ENCODE measurements around the gene KRT85.

The KRT85 gene

DNA sequence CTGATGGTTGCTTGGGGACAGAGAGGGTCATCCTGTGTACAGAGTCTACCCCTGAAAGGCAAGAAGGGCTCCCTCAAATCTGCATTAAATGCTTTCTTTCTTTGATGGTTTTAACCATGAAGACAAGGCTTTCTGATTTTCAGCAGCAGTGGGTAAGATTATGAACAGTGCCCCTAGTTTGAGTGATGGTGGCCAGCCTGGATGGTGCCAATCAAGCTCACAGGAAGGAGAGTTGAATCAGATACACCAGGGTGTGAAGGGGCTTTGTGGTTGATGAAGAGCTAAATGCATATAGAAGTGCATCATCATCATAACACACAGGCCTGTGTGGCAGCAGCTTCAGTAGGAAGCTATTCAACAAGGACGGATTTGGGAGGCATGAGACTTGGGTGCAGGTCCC, 5.7 kb downstream of the KRT85 start:
- no peak overlapping the region for H3K9ac ChIP-seq (ENCODE audit: low read length)
- no peaks in the 10 kb centered on the region for H3K9me3 ChIP-seq (ENCODE audit: control insufficient read depth, low read length)
- no peaks in the 10 kb centered on the region for H3K36me3 ChIP-seq (ENCODE audit: control insufficient read depth, insufficient read depth, low read length)
- no peak overlapping the region for H3K4me3 ChIP-seq (ENCODE audit: low read length)
- peaks cover 10% of the 10 kb centered on the region for H3K4me1 ChIP-seq (ENCODE audit: control insufficient read depth, insufficient read depth, low read length)
- H3K27me3 ChIP-seq (ENCODE audit: control insufficient read depth, insufficient read depth, low read length): no peaks in the 10 kb centered on the region

DNA sequence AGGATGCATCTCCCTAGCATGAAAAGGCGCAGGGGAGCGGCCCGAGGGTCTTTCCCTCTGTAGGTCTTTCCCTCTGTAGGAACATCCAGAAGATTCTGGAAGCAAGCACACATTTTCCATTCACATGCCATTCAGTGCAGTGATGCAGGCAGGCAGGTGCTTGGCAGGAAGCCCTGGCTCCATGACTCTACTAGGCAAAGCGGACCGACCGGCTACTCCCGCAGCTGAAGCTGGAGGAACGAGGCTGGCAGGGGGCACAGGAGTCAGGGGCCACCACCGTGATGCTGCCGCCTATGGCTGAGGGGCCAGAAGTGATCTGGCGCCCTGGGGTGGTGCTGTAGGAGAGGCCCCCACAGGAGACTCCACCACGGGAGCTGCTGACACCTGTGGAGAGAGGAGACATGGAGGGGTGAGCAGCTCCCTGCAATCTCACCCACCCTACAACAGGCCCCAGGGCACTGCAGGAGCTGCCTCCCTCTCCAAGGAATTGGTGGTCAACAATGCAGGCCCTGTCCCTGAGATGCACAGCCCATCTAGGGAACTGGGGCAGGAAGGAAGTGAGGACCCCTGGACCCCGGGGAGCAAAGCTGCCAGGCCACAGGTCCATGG, 6.5 kb downstream of the KRT85 start:
- Histone ChIP-seq H3K36me3 (ENCODE audit: control insufficient read depth, insufficient read depth, low read length) (no peaks in the 10 kb centered on the region), H3K4me1 (ENCODE audit: control insufficient read depth, insufficient read depth, low read length) (peaks cover 10% of the 10 kb centered on the region), H3K9ac (ENCODE audit: low read length) (no peak overlapping the region), H3K9me3 (ENCODE audit: control insufficient read depth, low read length) (no peaks in the 10 kb centered on the region), H3K4me3 (ENCODE audit: low read length) (no peak overlapping the region), H3K27me3 (ENCODE audit: control insufficient read depth, insufficient read depth, low read length) (no peaks in the 10 kb centered on the region)

GRCh38 chr12:52360106-52360662, 7.1 kb downstream of the KRT85 start:
- H3K36me3 ChIP-seq (ENCODE audit: control insufficient read depth, insufficient read depth, low read length): no peaks in the 10 kb centered on the region
- no peak overlapping the region for H3K4me3 ChIP-seq (ENCODE audit: low read length)
- no peaks in the 10 kb centered on the region for H3K9me3 ChIP-seq (ENCODE audit: control insufficient read depth, low read length)
- H3K27me3 ChIP-seq (ENCODE audit: control insufficient read depth, insufficient read depth, low read length): no peaks in the 10 kb centered on the region
- H3K9ac ChIP-seq (ENCODE audit: low read length): no peak overlapping the region
- peaks cover 10% of the 10 kb centered on the region for H3K4me1 ChIP-seq (ENCODE audit: control insufficient read depth, insufficient read depth, low read length)

GRCh38 chr12:52359621-52360061, 7.6 kb downstream of the KRT85 start:
- Histone ChIP-seq H3K9me3 (ENCODE audit: control insufficient read depth, low read length) (no peaks in the 10 kb centered on the region), H3K27me3 (ENCODE audit: control insufficient read depth, insufficient read depth, low read length) (no peaks in the 10 kb centered on the region), H3K4me3 (ENCODE audit: low read length) (no peak overlapping the region), H3K9ac (ENCODE audit: low read length) (no peak overlapping the region), H3K36me3 (ENCODE audit: control insufficient read depth, insufficient read depth, low read length) (no peaks in the 10 kb centered on the region), H3K4me1 (ENCODE audit: control insufficient read depth, insufficient read depth, low read length) (peaks cover 10% of the 10 kb centered on the region)

- Histone ChIP-seq H3K27me3 (ENCODE audit: control insufficient read depth, insufficient read depth, low read length) (no peaks in the 10 kb centered on the region), H3K9me3 (ENCODE audit: control insufficient read depth, low read length) (no peaks in the 10 kb centered on the region), H3K36me3 (ENCODE audit: control insufficient read depth, insufficient read depth, low read length) (no peaks in the 10 kb centered on the region)
These were observed 8.5 kb downstream of the KRT85 start for GRCh38 chr12:52358575-52359350.

DNA sequence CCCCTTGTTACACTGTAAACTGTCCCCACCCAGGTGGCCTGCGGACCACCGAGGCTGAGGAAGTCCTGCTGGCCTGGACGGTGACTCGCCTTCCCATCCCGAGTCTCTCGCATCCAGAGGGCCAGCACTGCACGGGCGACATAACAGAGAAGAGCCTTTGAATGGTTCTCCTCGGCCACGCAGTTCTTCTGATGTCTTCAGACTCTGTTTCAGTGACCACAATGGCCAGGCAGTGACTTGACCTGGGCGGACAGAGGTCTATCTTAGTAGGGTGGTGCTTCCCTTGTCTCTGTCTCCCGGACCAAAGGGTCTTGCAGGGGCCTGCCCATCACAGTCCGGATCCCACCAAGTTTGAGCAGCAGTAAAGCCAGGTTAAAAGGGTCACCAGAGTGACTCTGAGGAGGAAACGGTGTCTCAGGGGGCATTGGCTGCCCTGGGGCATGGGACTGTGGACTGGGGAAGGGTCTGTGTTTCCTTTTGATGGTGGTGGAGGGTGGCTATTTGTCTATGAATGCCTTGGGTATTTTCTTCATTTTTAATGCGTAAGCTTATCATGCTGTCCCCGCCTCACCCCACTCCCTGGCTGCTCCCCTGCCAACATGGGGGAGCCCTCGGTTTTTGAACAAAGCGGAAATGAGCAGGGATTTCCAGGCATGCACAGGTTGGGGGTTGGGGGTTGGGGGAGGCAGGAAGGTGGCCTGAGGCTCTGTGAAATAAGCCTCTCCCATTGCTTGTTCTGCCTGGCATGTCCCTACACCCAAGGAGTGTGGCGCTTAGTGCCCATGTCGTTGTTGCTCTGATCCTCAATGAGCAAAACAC, 10.3 kb downstream of the KRT85 start:
- Histone ChIP-seq H3K4me1 (ENCODE audit: control insufficient read depth, insufficient read depth, low read length) (peaks cover 18% of the 10 kb centered on the region), H3K36me3 (ENCODE audit: control insufficient read depth, insufficient read depth, low read length) (no peaks in the 10 kb centered on the region), H3K4me3 (ENCODE audit: low read length) (no peak overlapping the region), H3K27me3 (ENCODE audit: control insufficient read depth, insufficient read depth, low read length) (no peaks in the 10 kb centered on the region), H3K9me3 (ENCODE audit: control insufficient read depth, low read length) (no peaks in the 10 kb centered on the region), H3K9ac (ENCODE audit: low read length) (no peak overlapping the region)

More at GRCh38 chr12:52358575-52359350, 8.5 kb downstream of the KRT85 start:
- Histone ChIP-seq H3K4me3 (ENCODE audit: low read length) (no peak overlapping the region), H3K9ac (ENCODE audit: low read length) (no peak overlapping the region), H3K4me1 (ENCODE audit: control insufficient read depth, insufficient read depth, low read length) (peaks cover 10% of the 10 kb centered on the region)

GRCh38 chr12:52356031-52356761, 11.1 kb downstream of the KRT85 start:
- no peak overlapping the region for H3K9ac ChIP-seq (ENCODE audit: low read length)
- no peak overlapping the region for H3K4me3 ChIP-seq (ENCODE audit: low read length)
- H3K9me3 ChIP-seq (ENCODE audit: control insufficient read depth, low read length): no peaks in the 10 kb centered on the region
- H3K36me3 ChIP-seq (ENCODE audit: control insufficient read depth, insufficient read depth, low read length): no peaks in the 10 kb centered on the region
- H3K4me1 ChIP-seq (ENCODE audit: control insufficient read depth, insufficient read depth, low read length): peaks cover 26% of the 10 kb centered on the region
- H3K27me3 ChIP-seq (ENCODE audit: control insufficient read depth, insufficient read depth, low read length): no peaks in the 10 kb centered on the region

- Histone ChIP-seq H3K36me3 (ENCODE audit: control insufficient read depth, insufficient read depth, low read length) (no peaks in the 10 kb centered on the region), H3K9me3 (ENCODE audit: control insufficient read depth, low read length) (no peaks in the 10 kb centered on the region), H3K27me3 (ENCODE audit: control insufficient read depth, insufficient read depth, low read length) (no peaks in the 10 kb centered on the region), H3K9ac (ENCODE audit: low read length) (no peak overlapping the region), H3K4me3 (ENCODE audit: low read length) (no peak overlapping the region), H3K4me1 (ENCODE audit: control insufficient read depth, insufficient read depth, low read length) (peaks cover 29% of the 10 kb centered on the region)
These were observed 12.1 kb downstream of the KRT85 start for GRCh38 chr12:52355176-52355575.

- Histone ChIP-seq H3K9me3 (ENCODE audit: control insufficient read depth, low read length) (no peaks in the 10 kb centered on the region), H3K36me3 (ENCODE audit: control insufficient read depth, insufficient read depth, low read length) (no peaks in the 10 kb centered on the region), H3K4me1 (ENCODE audit: control insufficient read depth, insufficient read depth, low read length) (peaks cover 29% of the 10 kb centered on the region), H3K9ac (ENCODE audit: low read length) (no peak overlapping the region), H3K4me3 (ENCODE audit: low read length) (no peak overlapping the region), H3K27me3 (ENCODE audit: control insufficient read depth, insufficient read depth, low read length) (no peaks in the 10 kb centered on the region)
These were observed 13.1 kb downstream of the KRT85 start for GRCh38 chr12:52354200-52354599.

- Histone ChIP-seq H3K4me1 (ENCODE audit: control insufficient read depth, insufficient read depth, low read length) (peaks cover 29% of the 10 kb centered on the region), H3K9me3 (ENCODE audit: control insufficient read depth, low read length) (no peaks in the 10 kb centered on the region), H3K36me3 (ENCODE audit: control insufficient read depth, insufficient read depth, low read length) (no peaks in the 10 kb centered on the region), H3K27me3 (ENCODE audit: control insufficient read depth, insufficient read depth, low read length) (no peaks in the 10 kb centered on the region), H3K9ac (ENCODE audit: low read length) (no peak overlapping the region), H3K4me3 (ENCODE audit: low read length) (no peak overlapping the region)
These were observed 13.5 kb downstream of the KRT85 start for GRCh38 chr12:52353766-52354165.

- no peaks in the 10 kb centered on the region for H3K9me3 ChIP-seq (ENCODE audit: control insufficient read depth, low read length)
- H3K27me3 ChIP-seq (ENCODE audit: control insufficient read depth, insufficient read depth, low read length): no peaks in the 10 kb centered on the region
- no peaks in the 10 kb centered on the region for H3K36me3 ChIP-seq (ENCODE audit: control insufficient read depth, insufficient read depth, low read length)
- peaks cover 34% of the 10 kb centered on the region for H3K4me1 ChIP-seq (ENCODE audit: control insufficient read depth, insufficient read depth, low read length)
- H3K4me3 ChIP-seq (ENCODE audit: low read length): no peak overlapping the region
- no peak overlapping the region for H3K9ac ChIP-seq (ENCODE audit: low read length)
These were observed 14.3 kb downstream of the KRT85 start for GRCh38 chr12:52352951-52353350.

All from mucosa of stomach (tissue), 1 donor.